Stimulated activated CD4-positive, alpha-beta T cell treated with anti-CD3 and anti-CD28 coated beads, TNF-alpha, amount 100 ng/mL, for 1 hour (primary cell): ENCODE measurements around the gene MARK3.

Experiments used
- DNase-seq, 3 donors: peaks; one replicate each; pipeline ENCODE4 v3.0.0-alpha.2; 2020; ENCODE audit warnings: low read depth in 3 of 3, low spot score in 1 of 3

The MARK3 gene

GRCh38 chr14:103485504-103485903 is 100.3 kb downstream of the MARK3 start:
- no peak for DNase-seq

- no peak for DNase-seq
Measured at GRCh38 chr14:103488071-103488470, 102.9 kb downstream of the MARK3 start.

- no peak for DNase-seq
Measured at GRCh38 chr14:103488960-103489359, 103.7 kb downstream of the MARK3 start.

GRCh38 chr14:103489621-103490020 is 104.4 kb downstream of the MARK3 start:
- DNase-seq, result no peak

GRCh38 chr14:103491691-103492090 is 106.5 kb downstream of the MARK3 start:
- no peak for DNase-seq

- DNase-seq, result no peak
Measured at GRCh38 chr14:103492156-103492925, 107.1 kb downstream of the MARK3 start.

GRCh38 chr14:103495854-103496253 is 110.6 kb downstream of the MARK3 start:
- no peak for DNase-seq

- no peak for DNase-seq
Measured at GRCh38 chr14:103496776-103497175, 111.6 kb downstream of the MARK3 start.

- no peak for DNase-seq
Measured at GRCh38 chr14:103499709-103500108, 114.5 kb downstream of the MARK3 start.

- DNase-seq, result peak; percentile 41 to 76 (median 50)
Measured at GRCh38 chr14:103500148-103500990, 115.2 kb downstream of the MARK3 start.

- no peak for DNase-seq
Measured at GRCh38 chr14:103501041-103501870, 116.0 kb downstream of the MARK3 start.

GRCh38 chr14:103501921-103502669 is 116.9 kb downstream of the MARK3 start:
- DNase-seq, result no peak

GRCh38 chr14:103502877-103503276 is 117.7 kb downstream of the MARK3 start:
- no peak for DNase-seq

GRCh38 chr14:103503296-103503695 is 118.1 kb downstream of the MARK3 start:
- no peak for DNase-seq

GRCh38 chr14:103504991-103505565 is 119.9 kb downstream of the MARK3 start:
- no peak for DNase-seq

- no peak for DNase-seq
Measured at GRCh38 chr14:103507751-103508150, 122.5 kb downstream of the MARK3 start.

- DNase-seq, result no peak
Measured at GRCh38 chr14:103508521-103509329, 123.5 kb downstream of the MARK3 start.

GRCh38 chr14:103509864-103510723 is 124.9 kb downstream of the MARK3 start:
- no peak for DNase-seq
